A673 (cell line): ENCODE results near the gene TWNK. TPM values are rescaled to one million over a fixed set of nuclear protein-coding genes. Genes with fewer than 3 reads are reported as not detected.

Source experiments
- BruUV-seq: library from RNA; stranded (reverse); fragments of 400-500 nt; replicated peaks from 2 replicates; lab custom pipeline; 2021; lab: Mats Ljungman, UMichigan
- CTCF ChIA-PET: fragments of 300-600 bp; sonication (Branson Sonifier 250); formaldehyde crosslinking; loops from one replicate; lab custom pipeline; 2022; ENCODE audit warnings: antibody characterized with exemption; lab: Charles Lee
- POLR2A ChIA-PET: fragments of 300-600 bp; sonication (Branson Sonifier 250); formaldehyde crosslinking; loops from one replicate; lab custom pipeline; 2022; ENCODE audit warnings: antibody characterized with exemption; ENCODE audit not compliant: low non-redundant PET; lab: Charles Lee
- DNase-seq: peaks from one replicate; pipeline ENCODE4 v3.0.0-alpha.2; 2015; ENCODE audit warnings: low spot score
- H3K27ac ChIP-seq: fragments of 200-600 bp; sonication (generic); 2 replicates; pipeline ENCODE4 v1.5.1; 2016; ENCODE audit warnings: mixed run types, low read depth, mild to moderate bottlenecking, mixed read lengths, antibody characterized with exemption, low read length; ENCODE audit not compliant: poor library complexity, severe bottlenecking
- H3K27me3 ChIP-seq: fragments of 200-600 bp; sonication (generic); replicated peaks from 2 replicates; pipeline ENCODE4 v1.6.1; 2017; ENCODE audit warnings: mixed run types, low read depth, mild to moderate bottlenecking, mixed read lengths, antibody characterized with exemption, low read length; ENCODE audit not compliant: insufficient read depth, poor library complexity
- H3K36me3 ChIP-seq: fragments of 200-600 bp; sonication (generic); 2 replicates; pipeline ENCODE4 v1.6.1; 2016; ENCODE audit warnings: mixed run types, mild to moderate bottlenecking, mixed read lengths, antibody characterized with exemption, low read length; ENCODE audit not compliant: insufficient read depth, poor library complexity, severe bottlenecking
- H3K4me1 ChIP-seq: fragments of 200-600 bp; sonication (generic); 2 replicates; pipeline ENCODE4 v1.6.1; 2017; ENCODE audit warnings: mixed run types, mild to moderate bottlenecking, mixed read lengths, antibody characterized with exemption, low read length; ENCODE audit not compliant: insufficient read depth, poor library complexity, severe bottlenecking
- H3K4me3 ChIP-seq: fragments of 200-600 bp; sonication (generic); 2 replicates; pipeline ENCODE4 v1.5.1; 2016; ENCODE audit warnings: low read depth, mixed run types, mild to moderate bottlenecking, mixed read lengths, low read length; ENCODE audit not compliant: poor library complexity, severe bottlenecking
- H3K9me3 ChIP-seq: fragments of 200-600 bp; sonication (generic); 2 replicates; pipeline ENCODE4 v1.6.1; 2016; ENCODE audit warnings: mixed run types, low read depth, mild to moderate bottlenecking, mixed read lengths, antibody characterized with exemption, low read length; ENCODE audit not compliant: poor library complexity, severe bottlenecking
- CTCF ChIP-seq: fragments of 300-800, 200-600 bp; sonication (generic); conservative IDR thresholded peaks from 2 replicates; pipeline ENCODE4 v1.5.1; 2017; ENCODE audit warnings: low read depth, mild to moderate bottlenecking, antibody characterized with exemption, low read length, moderate library complexity, mixed read lengths
- EZH2 ChIP-seq: fragments of 200-600 bp; sonication (generic); IDR thresholded peaks from 2 replicates; pipeline ENCODE4 v1.6.1; 2017; ENCODE audit warnings: borderline replicate concordance, low read depth, mild to moderate bottlenecking, mixed read lengths, antibody characterized with exemption, low read length; ENCODE audit not compliant: poor library complexity, severe bottlenecking
- intact Hi-C: fragments of 100-400 bp; cut with micrococcal nuclease; formaldehyde crosslinking; loops from one replicate; pipeline ENCODE4 v1.10.0; 2022; ENCODE audit not compliant: unreplicated experiment
- total RNA-seq: library from RNA; stranded (reverse); gene quantifications from 2 replicates; pipeline ENCODE4 v1.2.3, GENCODE V29; 2021

TWNK gene
- total RNA-seq, 1 experiment from 2014 or later: 29.5 TPM

GRCh38 chr10:100982916-100983830, 4.2 kb upstream of the TWNK start:
- no peak for TF ChIP-seq EZH2
- TF ChIP-seq CTCF: no peak
- POLR2A ChIA-PET: no interaction called here
- H3K9me3 ChIP-seq: no peaks in the 10 kb centered on the region
- H3K4me3 ChIP-seq: no peak overlapping the region
- H3K27ac ChIP-seq: no peak overlapping the region
- CTCF ChIA-PET: no interaction called here
- peaks cover 11% of the 10 kb centered on the region for H3K36me3 ChIP-seq
- H3K4me1 ChIP-seq: peaks cover 11% of the 10 kb centered on the region
- BruUV-seq: no TSS peak
- intact Hi-C loops: no loop called here
- H3K27me3 ChIP-seq: no peaks in the 10 kb centered on the region
- DNase-seq: no peak

- CTCF ChIA-PET: no interaction called here
- no TSS peak for BruUV-seq
These were observed 3.3 kb upstream of the TWNK start for GRCh38 chr10:100983868-100984671.

More at GRCh38 chr10:100983868-100984671, 3.3 kb upstream of the TWNK start:
- Histone ChIP-seq H3K4me3 (no peak overlapping the region), H3K4me1 (peaks cover 18% of the 10 kb centered on the region), H3K9me3 (no peaks in the 10 kb centered on the region), H3K27me3 (no peaks in the 10 kb centered on the region), H3K36me3 (peaks cover 14% of the 10 kb centered on the region), H3K27ac (no peak overlapping the region)
- no peak for DNase-seq
- intact Hi-C loops: no loop called here
- TF ChIP-seq CTCF (no peak), EZH2 (no peak)
- POLR2A ChIA-PET: interaction anchor here (0.5 kb wide), 1 partner anchor 9 kb away, joined by 3 read pairs; no protein-coding TSS in a partner anchor
